Adrenal gland (tissue), 5 donors: ENCODE data around the gene REC8.
A peak's percentile ranks its signal among the peaks of the same experiment; 100 is the strongest.

Experiments
- POLR2A ChIP-seq, 2 donors: fragments of 450-650 bp; IDR thresholded peaks; one replicate each; pipeline ENCODE4 v1.6.1; 2017; ENCODE audit warnings: antibody characterized with exemption in 2 of 2, mild to moderate bottlenecking in 2 of 2, moderate library complexity in 1 of 2
- TF ChIP-seq, protein P1 (sequence below), 6 experiments: fragments of 450-650 bp in 4 of 6; fragments of 200-600 bp in 2 of 6; sonication (generic) in 1 of 6; IDR thresholded peaks; 1 replicate in 5 of 6; 2 replicates in 1 of 6; pipeline versions ENCODE4 v1.5.1 to v1.8.0; 2016 to 2021; ENCODE audit warnings: antibody characterized with exemption in 6 of 6, mild to moderate bottlenecking in 2 of 6, moderate library complexity in 1 of 6
- donor health status: DM: no; HTN: no; CAD: no.

DNA sequence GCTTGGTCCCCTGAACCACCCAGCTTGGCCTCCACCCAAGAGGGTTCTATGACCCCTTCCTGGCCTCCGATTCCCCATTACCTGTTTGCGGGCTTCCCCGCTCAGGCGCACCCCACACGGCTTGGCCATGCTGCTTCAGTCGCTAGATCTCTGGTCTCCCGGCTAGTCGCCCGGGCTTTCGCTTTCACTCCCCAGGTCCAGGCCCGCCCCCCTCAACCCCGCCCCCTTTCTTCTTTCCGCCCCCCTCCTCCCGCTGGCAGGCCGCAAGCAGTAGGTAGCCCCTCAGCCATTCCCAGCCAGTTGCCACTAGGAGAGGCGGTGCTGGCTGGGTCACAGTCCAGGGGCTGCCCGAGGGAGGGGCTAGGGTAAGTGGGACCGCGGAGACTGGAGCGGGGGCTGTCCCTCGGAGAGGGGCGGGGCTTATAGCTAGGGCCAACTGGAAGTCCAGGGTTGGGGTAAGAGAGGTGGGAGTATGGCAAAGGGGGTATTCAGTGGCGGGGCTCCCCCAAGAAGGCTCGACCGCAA, 25.4 kb upstream of the REC8 start, which contains the start of gene PSME2:
- TF ChIP-seq, protein P1, sequence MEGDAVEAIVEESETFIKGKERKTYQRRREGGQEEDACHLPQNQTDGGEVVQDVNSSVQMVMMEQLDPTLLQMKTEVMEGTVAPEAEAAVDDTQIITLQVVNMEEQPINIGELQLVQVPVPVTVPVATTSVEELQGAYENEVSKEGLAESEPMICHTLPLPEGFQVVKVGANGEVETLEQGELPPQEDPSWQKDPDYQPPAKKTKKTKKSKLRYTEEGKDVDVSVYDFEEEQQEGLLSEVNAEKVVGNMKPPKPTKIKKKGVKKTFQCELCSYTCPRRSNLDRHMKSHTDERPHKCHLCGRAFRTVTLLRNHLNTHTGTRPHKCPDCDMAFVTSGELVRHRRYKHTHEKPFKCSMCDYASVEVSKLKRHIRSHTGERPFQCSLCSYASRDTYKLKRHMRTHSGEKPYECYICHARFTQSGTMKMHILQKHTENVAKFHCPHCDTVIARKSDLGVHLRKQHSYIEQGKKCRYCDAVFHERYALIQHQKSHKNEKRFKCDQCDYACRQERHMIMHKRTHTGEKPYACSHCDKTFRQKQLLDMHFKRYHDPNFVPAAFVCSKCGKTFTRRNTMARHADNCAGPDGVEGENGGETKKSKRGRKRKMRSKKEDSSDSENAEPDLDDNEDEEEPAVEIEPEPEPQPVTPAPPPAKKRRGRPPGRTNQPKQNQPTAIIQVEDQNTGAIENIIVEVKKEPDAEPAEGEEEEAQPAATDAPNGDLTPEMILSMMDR (IDR thresholded peaks at IDR 0.05): peak in 1 of 6 experiments; percentile 10
- peak in 1 of 2 donors; percentile 66 for TF ChIP-seq POLR2A (IDR thresholded peaks at IDR 0.05)
